Liver (tissue), 2 donors: ENCODE measurements around the gene NACA.

Experiments
- HNF4A ChIP-seq, 2 donors: conservative IDR thresholded peaks; 2 replicates each; pipeline ENCODE4 v1.6.1; 2016; ENCODE audit warnings: antibody characterized with exemption in 2 of 2, mild to moderate bottlenecking in 2 of 2
- RAD21 ChIP-seq, 2 donors: IDR thresholded peaks; 2 replicates each; pipeline ENCODE4 v1.6.1; 2016; ENCODE audit warnings: antibody characterized with exemption in 2 of 2, mild to moderate bottlenecking in 2 of 2
- donor health status: healthy.

DNA sequence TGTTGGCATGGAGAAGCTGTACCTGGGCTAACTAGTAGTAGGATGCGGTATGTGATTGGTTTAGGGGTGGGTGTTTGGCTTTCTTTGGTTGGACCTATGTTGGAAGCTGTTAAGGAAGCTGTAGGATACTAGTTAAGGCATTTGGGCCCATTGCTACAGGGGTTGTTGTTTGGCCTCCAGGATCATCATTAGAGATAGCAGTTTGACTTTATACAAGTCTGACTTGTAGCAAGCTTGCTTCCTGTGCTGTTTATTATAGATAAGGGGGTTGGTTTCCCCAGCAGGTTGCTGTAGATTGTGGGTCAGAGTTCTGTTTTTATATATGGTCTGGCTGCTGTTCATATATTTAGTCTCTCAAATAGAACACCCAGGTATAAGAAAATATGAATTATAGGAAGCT, 28.5 kb upstream of the NACA start:
- no peak for TF ChIP-seq HNF4A (conservative IDR thresholded peaks at IDR 0.05)
- no peak for TF ChIP-seq RAD21 (IDR thresholded peaks at IDR 0.05)
